ENCODE data around the gene C16orf92.

The C16orf92 gene

DNA sequence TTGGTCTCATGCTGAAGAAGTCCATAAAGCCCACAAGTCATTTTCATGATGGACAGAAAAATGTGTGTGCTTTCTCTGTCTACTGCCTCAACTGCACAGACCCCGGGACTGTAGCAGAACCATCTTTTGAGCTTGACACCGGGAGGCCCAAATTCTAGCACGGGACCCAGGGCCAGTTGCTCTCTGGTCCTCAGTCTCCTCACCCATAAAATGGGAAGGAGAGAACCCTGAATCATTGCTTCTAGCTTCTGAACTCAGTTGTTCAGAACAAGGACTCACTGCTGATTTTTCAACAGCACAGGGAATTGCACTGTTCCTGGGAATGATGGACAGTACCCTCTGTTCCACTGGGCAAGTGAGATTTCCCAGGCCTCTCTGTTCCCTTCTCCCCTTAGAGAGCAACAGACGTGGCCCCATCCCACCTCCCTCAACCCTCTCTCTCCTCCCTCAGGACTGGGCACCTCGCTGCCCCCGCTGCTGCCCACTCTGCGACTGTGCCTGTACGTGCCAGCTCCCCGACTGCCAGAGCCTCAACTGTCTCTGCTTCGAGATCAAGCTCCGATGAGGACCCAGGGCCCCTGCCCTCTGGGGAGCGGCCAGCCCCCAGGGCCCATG, 40.4 kb downstream of the C16orf92 start:
- no peak for DNase-seq (ENCODE audit: low read depth)

DNA sequence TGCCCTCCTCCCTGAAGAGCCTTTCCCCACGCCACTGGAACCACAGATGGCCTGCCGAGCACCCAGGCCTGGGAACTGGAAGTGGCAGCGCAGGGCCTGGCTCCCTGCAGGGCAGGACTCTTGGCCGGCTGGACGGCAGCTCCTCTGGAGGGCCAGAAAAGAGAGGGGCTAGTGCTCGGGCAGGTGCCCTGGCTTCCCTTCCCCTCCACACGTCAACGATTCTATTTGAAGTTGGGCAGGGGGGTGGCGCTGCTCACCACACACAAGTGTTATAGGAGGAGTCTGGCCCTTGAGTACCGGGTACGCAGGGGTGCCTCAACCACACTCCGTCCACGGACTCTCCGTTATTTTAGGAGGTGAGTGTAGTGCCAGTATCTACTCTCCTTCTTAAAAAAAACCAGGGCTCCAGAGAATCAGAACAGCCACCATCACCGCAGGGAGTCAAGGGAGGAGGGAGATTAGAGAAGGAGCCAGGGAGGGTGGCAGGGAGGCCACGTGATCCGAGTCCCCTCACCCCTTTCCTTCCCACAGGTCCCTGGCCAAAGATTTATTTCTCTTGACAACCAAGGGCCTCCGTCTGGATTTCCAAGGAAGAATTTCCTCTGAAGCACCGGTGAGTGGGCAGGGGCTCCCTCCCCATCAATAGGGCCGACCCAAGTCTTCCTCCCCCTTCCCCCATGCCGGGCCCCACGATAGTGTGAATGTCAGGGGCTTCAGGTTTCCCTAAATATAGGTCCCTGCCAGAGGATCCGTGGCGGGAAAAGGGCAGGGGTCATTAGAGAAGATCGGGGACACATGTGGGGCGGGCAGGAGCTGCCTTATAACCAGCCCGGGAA, 41.1 kb downstream of the C16orf92 start:
- peak; percentile 55 for DNase-seq (ENCODE audit: low read depth)

DNA sequence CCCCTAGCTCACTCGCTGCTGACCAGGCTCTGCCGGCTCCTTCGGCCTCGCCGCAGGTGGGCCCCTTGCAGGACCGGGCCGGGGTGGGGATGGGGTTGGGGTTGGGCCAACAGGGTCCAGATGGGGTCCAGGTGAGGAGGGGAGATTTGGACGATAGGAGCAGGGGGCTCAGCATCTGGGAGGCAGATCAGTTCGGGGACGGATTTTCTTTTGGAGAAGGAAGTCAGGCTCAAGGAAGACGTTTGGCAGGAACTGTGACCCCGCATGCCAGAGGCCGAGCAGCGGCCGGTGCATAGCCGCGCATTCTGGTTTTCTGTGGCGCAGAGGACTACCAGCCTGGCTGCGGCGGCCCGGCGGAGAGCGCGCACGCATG, 41.7 kb downstream of the C16orf92 start:
- DNase-seq (ENCODE audit: low read depth): no peak

DNA sequence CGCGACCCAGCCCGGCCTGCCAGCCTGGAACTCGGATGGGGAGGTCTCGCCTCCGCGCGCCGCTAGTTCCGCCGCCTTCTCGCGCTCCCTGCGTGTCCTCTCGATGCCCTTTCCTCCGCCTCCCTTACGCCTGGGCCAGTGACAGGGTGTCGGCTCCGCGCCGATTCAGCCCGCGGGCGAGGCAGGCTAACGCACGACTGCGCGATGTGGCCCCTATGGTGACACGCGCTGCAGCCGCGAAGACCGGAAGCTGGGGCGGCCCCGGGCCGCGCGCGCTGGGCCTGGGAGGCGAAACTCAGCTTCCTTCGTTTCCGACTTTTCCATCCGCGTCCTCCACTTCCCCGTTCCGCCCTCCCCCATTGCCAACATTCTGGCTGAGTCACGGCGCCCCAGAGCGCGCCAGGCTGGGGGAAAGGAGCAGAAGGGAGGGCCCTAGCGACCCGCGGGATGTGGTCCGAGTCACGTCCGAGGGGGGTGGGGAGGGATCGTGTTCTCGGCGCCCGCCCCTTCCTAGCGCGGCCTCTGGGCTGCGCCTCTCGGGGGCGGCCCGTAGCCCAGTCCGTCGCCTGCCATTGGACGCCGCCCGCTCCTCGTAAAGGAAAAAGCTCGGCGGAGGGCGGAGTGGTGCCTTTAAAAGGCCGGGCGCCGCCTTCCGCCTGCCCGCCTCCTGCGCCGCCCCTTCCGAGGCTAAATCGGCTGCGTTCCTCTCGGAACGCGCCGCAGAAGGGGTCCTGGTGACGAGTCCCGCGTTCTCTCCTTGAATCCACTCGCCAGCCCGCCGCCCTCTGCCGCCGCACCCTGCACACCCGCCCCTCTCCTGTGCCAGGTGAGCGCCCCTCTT, 42.3 kb downstream of the C16orf92 start, which contains the start of gene ALDOA:
ALDOA (plus strand) TSS at position 659 of the 841 bp plus-strand sequence. CDS start 1,138 bp downstream, outside the sequence.
- peak; percentile 94 for DNase-seq (ENCODE audit: low read depth)

DNA sequence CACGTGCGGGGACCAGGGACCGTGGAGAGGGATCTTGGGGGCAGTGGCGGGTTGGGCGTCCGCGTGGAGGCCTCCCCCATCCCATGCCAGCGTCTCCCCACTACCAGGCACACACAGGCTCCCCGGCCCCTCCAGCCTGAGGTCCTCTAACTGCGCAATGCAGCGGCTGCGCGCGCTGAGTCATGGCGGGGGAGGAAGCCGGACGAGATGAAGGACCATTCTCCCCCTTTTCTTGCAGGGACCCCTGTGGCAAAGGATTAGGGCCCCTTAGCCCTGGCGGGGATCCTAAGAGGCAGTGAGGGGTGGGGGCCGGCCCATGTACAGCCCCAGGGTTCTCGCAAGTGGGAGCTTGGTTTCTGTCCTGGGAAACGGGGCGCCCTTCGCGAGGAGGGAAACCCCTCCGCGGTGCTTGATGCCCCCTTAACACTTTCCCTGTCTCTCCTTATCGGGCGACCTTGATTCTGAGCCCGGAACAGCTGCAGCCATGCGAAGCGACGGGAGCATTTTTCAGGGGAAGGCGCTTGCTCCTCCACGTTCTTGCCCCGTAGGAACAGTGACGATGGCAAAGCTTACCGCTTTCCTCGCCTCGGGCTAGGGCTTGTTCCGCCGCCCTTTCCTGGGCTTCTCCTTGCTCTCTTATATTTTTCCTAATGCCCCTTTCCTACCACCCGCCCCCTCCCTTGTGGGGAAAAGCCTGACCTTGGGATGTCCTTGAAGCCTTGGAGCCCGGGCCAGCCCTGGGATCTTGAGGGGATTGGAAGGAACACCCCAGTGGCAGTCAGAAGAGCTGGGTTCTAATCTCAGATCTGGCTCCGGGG, 43.2 kb downstream of the C16orf92 start:
- DNase-seq (ENCODE audit: low read depth): peak; percentile 38

DNA sequence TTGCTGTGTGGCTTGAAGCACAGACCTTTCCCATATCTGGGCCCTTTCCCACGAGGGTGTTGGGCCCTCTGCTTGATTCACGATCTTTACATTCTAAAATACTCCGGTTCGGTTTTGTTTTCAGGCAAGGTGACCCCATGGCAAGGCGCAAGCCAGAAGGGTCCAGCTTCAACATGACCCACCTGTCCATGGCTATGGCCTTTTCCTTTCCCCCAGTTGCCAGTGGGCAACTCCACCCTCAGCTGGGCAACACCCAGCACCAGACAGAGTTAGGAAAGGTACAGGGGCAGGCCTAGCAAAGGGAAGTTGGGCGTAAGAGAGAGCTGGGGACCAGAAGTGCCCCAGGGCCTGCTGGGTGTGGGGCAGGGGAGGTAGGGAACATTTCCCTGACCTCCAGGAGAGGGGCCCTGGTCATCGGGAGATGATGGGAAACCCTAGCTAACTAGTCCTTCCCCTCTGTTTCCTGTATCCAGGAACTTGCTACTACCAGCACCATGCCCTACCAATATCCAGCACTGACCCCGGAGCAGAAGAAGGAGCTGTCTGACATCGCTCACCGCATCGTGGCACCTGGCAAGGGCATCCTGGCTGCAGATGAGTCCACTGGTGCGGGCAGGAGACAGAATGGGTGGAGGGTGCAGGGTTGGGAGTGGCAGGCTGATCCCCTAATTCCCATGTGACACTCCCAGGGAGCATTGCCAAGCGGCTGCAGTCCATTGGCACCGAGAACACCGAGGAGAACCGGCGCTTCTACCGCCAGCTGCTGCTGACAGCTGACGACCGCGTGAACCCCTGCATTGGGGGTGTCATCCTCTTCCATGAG, 44.0 kb downstream of the C16orf92 start:
- no peak for DNase-seq (ENCODE audit: low read depth)

DNA sequence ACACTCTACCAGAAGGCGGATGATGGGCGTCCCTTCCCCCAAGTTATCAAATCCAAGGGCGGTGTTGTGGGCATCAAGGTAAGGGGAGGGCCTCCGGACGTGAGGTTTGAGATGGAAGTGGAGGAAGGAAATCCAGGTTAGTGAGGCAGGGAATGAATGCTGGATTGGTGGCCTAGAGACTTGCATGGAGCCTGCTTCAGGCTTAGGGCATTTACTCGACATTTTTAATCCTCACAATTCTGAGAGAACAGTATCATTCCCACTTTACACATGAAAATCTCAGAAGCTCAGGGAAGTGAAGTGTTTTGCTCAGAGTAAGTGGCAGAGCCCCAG, 44.6 kb downstream of the C16orf92 start:
- no peak for DNase-seq (ENCODE audit: low read depth)

DNA sequence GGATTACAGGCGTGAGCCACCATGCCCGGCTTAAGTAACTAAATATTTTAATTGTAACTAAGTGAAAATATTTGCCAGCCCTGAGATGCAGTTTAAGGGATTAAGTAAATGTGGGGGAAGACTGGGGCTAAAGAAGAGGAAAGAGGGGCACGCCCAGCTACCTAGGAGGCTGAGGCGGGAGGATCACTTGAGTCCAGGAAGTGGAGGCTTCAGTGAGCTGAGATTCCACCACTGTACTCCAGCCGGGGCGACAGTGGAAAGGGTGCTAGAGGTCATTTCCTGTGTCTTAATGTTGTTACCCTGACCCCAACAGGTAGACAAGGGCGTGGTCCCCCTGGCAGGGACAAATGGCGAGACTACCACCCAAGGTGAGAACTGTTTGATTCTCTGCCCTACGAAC, 45.3 kb downstream of the C16orf92 start:
- DNase-seq (ENCODE audit: low read depth): no peak

DNA sequence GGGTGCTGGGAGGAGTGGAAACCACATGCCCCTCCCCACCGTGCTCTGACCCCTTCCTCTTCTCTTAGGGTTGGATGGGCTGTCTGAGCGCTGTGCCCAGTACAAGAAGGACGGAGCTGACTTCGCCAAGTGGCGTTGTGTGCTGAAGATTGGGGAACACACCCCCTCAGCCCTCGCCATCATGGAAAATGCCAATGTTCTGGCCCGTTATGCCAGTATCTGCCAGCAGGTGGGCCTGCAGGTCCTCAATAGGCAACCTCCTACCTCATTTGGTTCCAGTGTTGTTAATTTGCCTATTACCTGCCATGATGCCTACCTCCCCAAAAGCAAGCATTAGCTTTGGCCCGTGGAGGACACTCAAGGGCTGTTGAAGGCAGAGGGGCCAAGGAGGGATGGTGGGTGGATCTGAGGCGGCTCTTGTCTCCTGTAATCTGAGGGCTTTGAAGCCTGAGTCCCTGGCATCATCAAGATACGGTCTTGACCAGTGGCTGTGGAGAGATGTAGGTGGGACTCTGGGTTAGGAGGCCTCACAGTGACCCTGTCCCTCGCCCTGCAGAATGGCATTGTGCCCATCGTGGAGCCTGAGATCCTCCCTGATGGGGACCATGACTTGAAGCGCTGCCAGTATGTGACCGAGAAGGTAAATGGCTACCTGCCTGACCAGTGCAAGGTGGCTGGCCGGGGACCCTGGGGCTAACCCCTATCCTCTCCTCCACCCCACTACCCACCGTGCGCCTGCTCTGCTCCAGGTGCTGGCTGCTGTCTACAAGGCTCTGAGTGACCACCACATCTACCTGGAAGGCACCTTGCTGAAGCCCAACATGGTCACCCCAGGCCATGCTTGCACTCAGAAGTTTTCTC, 46.0 kb downstream of the C16orf92 start:
- DNase-seq (ENCODE audit: low read depth): peak; percentile 35

DNA sequence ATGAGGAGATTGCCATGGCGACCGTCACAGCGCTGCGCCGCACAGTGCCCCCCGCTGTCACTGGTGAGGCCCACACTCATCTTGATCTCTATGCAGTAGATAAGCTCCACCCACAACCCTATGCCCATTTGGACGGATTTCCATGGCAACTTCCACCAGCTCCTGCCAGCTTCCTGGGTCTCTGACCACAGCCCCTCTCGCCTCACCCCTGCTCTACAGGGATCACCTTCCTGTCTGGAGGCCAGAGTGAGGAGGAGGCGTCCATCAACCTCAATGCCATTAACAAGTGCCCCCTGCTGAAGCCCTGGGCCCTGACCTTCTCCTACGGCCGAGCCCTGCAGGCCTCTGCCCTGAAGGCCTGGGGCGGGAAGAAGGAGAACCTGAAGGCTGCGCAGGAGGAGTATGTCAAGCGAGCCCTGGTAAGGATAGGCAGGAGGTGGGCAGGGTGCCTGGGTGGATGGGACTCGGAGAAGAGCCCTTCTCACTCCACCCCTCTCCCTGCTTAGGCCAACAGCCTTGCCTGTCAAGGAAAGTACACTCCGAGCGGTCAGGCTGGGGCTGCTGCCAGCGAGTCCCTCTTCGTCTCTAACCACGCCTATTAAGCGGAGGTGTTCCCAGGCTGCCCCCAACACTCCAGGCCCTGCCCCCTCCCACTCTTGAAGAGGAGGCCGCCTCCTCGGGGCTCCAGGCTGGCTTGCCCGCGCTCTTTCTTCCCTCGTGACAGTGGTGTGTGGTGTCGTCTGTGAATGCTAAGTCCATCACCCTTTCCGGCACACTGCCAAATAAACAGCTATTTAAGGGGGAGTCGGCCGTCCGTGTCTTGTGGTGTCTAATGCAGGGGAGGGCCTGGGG, 46.8 kb downstream of the C16orf92 start:
- DNase-seq (ENCODE audit: low read depth): no peak

DNA sequence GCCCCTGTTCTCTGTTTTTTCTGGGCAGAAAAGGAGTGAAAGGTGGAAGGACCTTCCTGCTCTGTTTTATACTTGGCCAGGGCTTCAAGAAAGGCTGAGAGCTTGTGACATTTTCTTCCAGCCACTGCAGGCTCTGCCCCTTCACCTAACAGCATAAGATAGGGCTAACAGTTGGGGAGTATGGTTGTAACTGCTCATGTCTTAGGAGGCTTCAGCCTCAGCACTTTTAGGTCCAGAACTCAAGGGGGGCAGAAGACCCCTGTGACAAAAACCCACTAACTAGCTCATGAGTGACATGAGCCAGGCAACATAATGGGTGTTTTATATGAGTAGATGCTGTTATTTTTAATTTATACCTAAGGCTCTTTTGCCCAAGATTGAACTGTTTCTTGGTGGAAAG, 47.5 kb downstream of the C16orf92 start:
- no peak for DNase-seq (ENCODE audit: low read depth)

All from activated T-helper 9 cell treated with anti-CD3 and anti-CD28 coated beads, Interleukin-2, amount 50 U/mL, for 16 hours (primary cell).